Left cardiac atrium (tissue), 4 donors: Measurements from ENCODE around the gene HADHB. TPM values are rescaled to one million over a fixed set of nuclear protein-coding genes. Genes with fewer than 3 reads are reported as not detected.
A peak's percentile ranks its signal among the peaks of the same experiment; 100 is the strongest.

Experiments
- ATAC-seq, 2 donors: fragments of 200-7000 bp; cut with Tn5 transposase; one replicate each; pipeline ENCODE4 v1.9.1; 2020; ENCODE audit warnings: mild to moderate bottlenecking in 2 of 2, moderate library complexity in 2 of 2
- DNase-seq: peaks from one replicate; pipeline ENCODE4 v3.0.0-alpha.2; 2020
- intact Hi-C, 2 donors: fragments of 100-400 bp; cut with DNase I; formaldehyde crosslinking; loops; one replicate each; pipeline versions ENCODE4 v1.14.1 to v1.15.1; 2022 to 2023
- long read RNA-seq: library from polyadenylated mRNA; unstranded; transcript quantifications from one replicate; pipeline ENCODE4 v2.0.0, GENCODE V29; 2021
- total RNA-seq, 2 donors: library from RNA; stranded (reverse); fragmentation: NEBNext Ultra II Directional; extraction: Animal tissue kit (Norgen Biotek cat#: 25700); gene quantifications; one replicate each; pipeline ENCODE4 v1.2.1, GENCODE V29; 2021
- donor health status: DM: no; HTN: yes; CAD: no.
- donor health status: DM: no; HTN: yes; CAD: no; lungs with severe emphysema.
- donor health status: DM: yes; HTN: yes; CAD: no.
- donor health status: Dilated cardiomyopathy.

The HADHB gene
- total RNA-seq: 100 to 1,000 TPM; 711 to 792 TPM
- long read RNA-seq, transcript HADHB-201 (16 exons, 2,044 nt): major isoform, 1,221 of 1,367 reads
- long read RNA-seq, transcript HADHB-202 (14 exons, 1,588 nt): minor isoform, 6 of 1,367 reads
- long read RNA-seq, transcript HADHB-208 (15 exons, 2,142 nt): minor isoform, 15 of 1,367 reads
- long read RNA-seq, partial matches to known transcripts: 81 of 1,367 reads
- long read RNA-seq, other reads (novel, unspliced or antisense): 44 of 1,367 reads

- intact Hi-C loops: no loop called here
- DNase-seq: peak; percentile 91
- peak; percentile 95 to 96 for ATAC-seq
Measured at GRCh38 chr2:26244309-26245230, at the start of gene HADHB, which contains the start of gene HADHA. Gene HADHB, plus strand, starts transcription at chr2:26244939. Its CDS starts 9,316 bp downstream, at chr2:26254255. Gene HADHA, minus strand, starts transcription at chr2:26244632. Its CDS starts 36 bp downstream, at chr2:26244596.

GRCh38 chr2:26195040-26195984 is 49.4 kb upstream of the HADHB start:
- no peak for ATAC-seq
- intact Hi-C loops: no loop called here
- no peak for DNase-seq

GRCh38 chr2:26196683-26197418 is 47.9 kb upstream of the HADHB start:
- intact Hi-C loops: no loop called here
- DNase-seq (no peak), ATAC-seq (peak in 1 of 2 donors; percentile 32)

DNA sequence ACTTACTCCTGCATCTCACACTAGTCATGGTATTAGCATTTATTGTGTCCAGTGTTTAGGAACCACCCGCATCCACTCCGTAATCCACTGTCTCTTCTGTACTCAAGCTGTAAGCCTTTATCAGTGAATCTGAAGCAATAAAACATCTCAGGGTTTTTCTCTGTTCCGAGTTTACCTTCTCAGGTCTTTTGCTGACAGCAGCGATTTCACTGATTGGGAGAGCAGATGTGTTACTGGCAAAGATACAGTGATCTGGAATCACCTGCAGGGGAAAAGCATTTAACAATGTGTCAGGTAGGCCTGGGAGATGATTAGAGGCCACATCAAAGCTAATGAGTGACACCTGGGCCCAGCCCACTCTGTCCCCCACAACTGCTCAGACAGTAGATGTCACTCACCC is 47.2 kb upstream of the HADHB start:
- no peak for ATAC-seq
- DNase-seq: no peak
- intact Hi-C loops: no loop called here

DNA sequence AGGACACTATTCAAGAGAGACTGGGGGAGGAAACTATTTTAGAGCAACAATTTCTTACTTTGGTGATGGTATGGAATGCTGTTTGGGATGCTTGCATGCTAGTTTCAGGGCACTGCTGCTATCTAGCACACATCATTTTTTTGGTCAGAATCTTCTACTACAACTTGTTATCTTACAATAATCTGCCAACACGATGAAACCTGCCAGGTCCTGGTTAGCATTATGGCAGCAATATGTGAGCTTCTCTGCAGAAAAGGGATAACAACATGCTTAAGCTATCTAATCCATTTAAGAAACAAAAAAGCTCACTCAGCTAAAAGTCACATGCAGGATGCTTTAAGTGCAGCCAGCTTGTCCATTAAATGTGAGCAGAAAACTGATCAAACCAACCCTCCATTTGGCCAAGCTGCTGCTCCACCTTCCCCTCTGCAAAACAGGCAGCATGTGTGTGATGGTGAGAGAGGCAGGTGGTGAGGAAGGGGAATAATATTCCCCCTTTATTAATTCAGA is 41.7 kb upstream of the HADHB start:
- no peak for ATAC-seq
- intact Hi-C loops: no loop called here
- DNase-seq: no peak

- ATAC-seq (no peak), DNase-seq (no peak)
- intact Hi-C loops: no loop called here
Measured at GRCh38 chr2:26203906-26204305, 40.8 kb upstream of the HADHB start.

GRCh38 chr2:26212011-26212410 is 32.7 kb upstream of the HADHB start:
- ATAC-seq (no peak), DNase-seq (no peak)
- intact Hi-C loops: no loop called here

DNA sequence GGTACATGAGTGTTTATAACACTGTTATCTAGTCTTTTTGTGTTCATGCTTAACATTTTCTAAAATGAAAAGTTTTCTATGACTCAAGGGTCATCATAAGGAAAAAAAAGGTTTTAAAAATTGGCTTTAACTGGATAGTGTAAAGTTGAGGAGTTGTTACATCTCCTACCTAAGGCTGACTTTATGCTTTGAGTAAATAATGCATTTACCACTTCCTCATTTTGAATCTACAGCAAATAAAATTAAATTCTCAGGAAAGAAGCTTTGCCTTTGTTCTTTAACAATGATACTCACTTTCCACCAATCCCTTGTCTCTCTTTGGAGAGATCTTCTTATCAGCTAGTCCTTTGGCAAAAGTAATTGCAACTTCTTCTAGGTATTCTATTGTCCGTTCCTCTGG is 30.0 kb upstream of the HADHB start:
- intact Hi-C loops: no loop called here
- ATAC-seq (no peak), DNase-seq (no peak)

DNA sequence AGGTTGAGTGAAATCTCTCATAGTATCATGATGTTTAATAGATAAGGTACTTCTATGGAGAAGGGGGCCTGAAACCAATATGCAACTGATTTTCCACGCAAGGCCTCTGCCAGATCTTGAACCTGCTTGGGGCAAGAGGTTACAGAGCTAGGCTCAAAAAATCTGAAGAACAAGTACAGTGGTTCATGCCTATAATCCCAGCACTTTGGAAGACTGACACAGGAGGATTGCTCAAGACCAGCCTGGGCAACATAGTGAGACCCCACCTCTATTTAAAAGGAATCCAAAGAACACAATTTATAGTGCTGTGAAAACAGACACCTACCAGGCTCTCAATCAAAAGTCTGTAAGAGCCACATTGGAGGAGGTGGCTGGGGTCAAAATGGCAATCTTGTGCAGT is 28.9 kb upstream of the HADHB start:
- intact Hi-C loops: no loop called here
- DNase-seq (no peak), ATAC-seq (no peak)

- intact Hi-C loops: no loop called here
- no peak for ATAC-seq
- no peak for DNase-seq
Measured at GRCh38 chr2:26216587-26216986, 28.2 kb upstream of the HADHB start.

- intact Hi-C loops: no loop called here
- DNase-seq (no peak), ATAC-seq (no peak)
Measured at GRCh38 chr2:26217720-26218119, 27.0 kb upstream of the HADHB start.

DNA sequence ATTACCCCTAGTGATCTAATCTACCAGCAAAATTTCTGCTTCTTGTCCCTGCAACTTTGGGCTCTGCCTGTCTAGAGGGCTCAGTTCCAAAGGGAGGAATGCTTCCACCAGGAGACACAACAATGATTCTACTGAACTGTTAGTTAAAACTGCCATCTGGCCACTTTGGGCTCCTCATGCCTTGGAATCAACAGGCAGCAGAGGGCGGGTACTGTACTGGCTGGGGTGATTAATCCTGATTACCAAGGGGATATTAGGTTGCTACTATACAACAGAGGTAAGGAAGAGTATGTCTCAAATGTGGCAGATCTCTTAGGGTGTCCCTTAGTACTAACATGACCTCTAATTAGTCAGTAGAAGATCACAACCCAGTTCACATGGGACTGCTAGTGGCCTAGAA is 21.7 kb upstream of the HADHB start:
- ATAC-seq (no peak), DNase-seq (no peak)
- intact Hi-C loops: no loop called here

- DNase-seq (no peak), ATAC-seq (no peak)
- intact Hi-C loops: no loop called here
Measured at GRCh38 chr2:26224095-26224494, 20.6 kb upstream of the HADHB start.

GRCh38 chr2:26229595-26229994 is 15.1 kb upstream of the HADHB start:
- DNase-seq: no peak
- intact Hi-C loops: no loop called here
- ATAC-seq: no peak

DNA sequence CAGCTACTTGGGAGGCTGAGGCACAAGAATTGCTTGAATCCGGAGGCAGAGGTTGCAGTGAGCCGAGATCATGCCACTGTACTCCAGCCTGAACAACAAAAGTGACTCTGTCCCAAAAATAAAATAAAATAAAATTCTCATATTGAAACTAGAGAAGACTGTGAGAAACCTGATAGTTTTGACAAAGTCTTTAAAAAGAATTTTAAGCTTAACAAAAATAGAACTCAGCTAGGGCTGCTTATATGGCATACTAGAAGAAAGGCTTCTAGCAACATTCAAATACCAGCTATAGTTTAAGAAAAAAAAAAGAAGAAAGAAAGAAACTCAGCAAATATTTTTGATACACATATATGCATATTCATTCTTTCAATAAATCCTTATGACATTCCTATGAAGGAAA is 13.9 kb upstream of the HADHB start:
- intact Hi-C loops: loop anchor here in 1 of 2 donors (5.0 kb wide), 1 partner anchor 51 kb away; no protein-coding TSS in a partner anchor
- ATAC-seq: no peak
- no peak for DNase-seq

- no peak for ATAC-seq
- intact Hi-C loops: no loop called here
Measured at GRCh38 chr2:26235089-26235488, 9.7 kb upstream of the HADHB start.

DNA sequence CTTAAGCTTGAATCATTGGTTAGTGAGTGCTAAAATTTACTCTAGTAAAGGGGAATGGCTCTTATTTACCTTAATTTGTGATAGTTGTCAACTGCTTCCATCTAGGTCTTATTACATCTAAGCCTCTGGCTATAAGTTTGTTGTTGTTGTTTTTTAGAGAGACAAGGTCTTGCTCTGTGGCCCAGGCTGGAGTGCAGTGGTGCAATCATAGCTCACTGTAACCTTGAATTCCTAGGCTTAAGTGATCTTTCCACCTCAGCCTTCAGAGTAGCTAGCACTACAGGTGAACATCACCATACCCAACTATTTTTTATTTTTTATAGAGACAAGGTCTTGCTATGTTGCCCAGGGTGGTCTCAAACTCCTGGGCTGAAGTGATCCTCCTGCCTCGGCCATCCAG is 6.9 kb upstream of the HADHB start:
- no peak for DNase-seq
- intact Hi-C loops: loop anchor here in 1 of 2 donors (2.0 kb wide), 1 partner anchor 43 kb away; no protein-coding TSS in a partner anchor
- no peak for ATAC-seq

More at GRCh38 chr2:26235089-26235488, 9.7 kb upstream of the HADHB start:
- DNase-seq: no peak

DNA sequence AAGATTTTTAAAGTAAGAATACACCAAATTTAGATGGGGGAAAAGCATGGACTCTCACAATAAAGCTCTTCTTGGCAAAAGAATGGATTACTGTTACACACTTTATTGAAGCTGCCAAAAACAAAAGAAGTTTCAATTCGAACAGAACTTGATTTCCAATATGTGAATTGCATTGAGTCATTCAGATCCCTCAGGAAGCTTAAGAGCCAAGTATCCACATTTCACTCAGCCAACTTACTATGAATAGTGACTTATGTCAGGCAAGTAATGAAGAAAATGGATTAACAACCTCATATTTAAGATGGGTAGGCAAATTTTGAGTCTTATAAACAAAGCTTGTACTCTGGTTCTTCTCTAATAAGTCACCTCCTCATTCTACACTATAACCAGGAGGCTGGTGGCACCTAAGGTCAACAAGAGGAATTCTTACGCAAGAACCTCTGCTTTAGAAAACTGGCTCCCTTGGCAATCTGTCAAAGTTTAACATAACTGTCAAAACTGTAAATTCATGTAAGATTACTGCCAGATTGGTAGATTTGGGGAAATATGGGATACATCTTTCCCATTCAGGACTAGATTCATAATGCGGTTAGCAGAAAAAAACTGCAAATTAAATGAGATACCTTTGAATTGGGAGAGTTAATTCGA is 6.3 kb upstream of the HADHB start:
- intact Hi-C loops: loop anchor here in 1 of 2 donors (2.0 kb wide), 1 partner anchor 42 kb away; no protein-coding TSS in a partner anchor
- DNase-seq: no peak
- ATAC-seq: peak in 1 of 2 donors; percentile 31
